Hematopoietic multipotent progenitor cell treated with erythropoietin and hydrocortisone succinate and interleukin-3 and kit ligand, for 4 days (in vitro differentiated cells): Measurements from ENCODE around the gene DTWD2.
"Not testable (repeated sequence)": the region's sequence is repeated elsewhere in the genome, so short reads cannot be mapped to it uniquely, and the experiment has no call there.

ENCODE experiments used
- DNase-seq: peaks from one replicate; pipeline ENCODE4 v3.0.0-alpha.2; 2015

The DTWD2 gene

GRCh38 chr5:118862596-118862995 is 125.8 kb downstream of the DTWD2 start:
- no peak for DNase-seq

DNA sequence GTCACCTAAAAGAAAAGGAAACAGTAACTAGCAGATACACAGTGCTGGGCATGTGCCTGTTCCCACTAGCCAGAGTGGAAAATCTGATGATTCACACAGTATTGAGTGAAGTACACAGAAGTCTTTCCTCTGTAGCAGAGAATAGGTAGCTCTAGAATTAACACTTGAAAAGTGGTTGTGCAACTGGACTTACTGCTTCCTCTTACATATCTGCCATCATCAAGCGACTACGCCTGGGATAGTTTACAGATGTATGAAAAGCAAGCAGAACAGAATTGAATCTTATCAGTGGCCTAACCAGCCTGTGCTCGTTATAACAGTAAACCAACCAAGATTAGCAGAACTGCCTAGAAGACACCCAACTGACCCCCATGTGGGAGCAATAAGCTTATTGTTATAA is 130.6 kb downstream of the DTWD2 start:
- DNase-seq: peak; percentile 95

DNA sequence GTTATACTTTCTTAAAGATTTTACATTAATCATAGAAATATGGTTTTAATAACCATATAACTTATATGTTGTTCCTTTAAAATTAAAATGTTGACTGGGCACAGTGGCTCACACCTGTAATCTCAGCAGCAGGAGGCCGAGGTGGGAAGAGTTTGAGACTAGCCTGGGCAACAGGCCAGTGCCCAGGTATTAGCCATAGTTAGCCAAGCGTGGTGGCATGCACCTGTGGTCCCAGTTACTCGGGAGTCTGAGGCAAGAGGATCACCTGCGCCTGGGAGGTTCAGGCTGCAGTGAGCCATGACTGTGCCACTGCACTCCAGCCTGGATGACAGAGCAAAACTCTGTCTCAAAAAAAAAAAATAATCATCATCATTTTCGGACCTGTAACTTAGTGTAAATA is 133.5 kb downstream of the DTWD2 start:
- no peak for DNase-seq

DNA sequence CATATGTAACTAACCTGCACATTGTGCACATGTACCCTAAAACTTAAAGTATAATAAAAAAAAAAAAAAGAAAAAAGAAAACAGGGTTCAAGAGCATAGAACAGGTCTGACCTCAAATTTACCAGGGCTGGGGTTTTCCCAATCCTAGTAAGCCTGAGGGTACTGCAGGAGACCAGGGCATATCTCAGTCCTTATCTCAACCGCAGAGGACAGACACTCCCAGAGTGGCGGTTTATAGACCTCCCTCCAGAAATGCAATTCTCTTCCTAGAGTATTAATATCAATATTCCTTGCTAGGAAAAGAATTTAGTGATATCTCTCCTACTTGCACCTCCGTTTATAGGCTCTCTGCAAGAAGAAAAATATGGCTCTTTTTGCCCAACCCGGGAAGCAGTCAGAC is 136.6 kb downstream of the DTWD2 start:
- not testable (repeated sequence) for DNase-seq

- not testable (repeated sequence) for DNase-seq
Measured at GRCh38 chr5:118849507-118849906, 138.8 kb downstream of the DTWD2 start.

GRCh38 chr5:118844351-118844750 is 144.0 kb downstream of the DTWD2 start:
- peak; percentile 75 for DNase-seq

DNA sequence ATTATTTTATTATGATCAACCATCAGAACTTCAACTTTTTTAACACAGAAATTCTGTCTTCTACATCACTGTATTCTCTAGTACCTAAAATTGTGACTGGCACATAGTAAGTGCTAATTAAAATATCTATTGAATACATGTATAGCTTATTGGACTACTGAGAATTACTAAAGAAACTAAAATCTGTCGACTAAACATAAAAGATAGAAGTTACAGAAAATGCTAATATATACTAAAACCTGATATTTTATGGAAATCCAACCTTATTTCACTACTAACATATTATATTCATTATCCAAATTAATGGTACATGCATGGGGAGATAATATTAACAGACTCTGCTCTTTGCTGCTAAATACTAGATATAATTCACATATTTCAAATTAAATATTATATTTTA is 153.6 kb downstream of the DTWD2 start:
- DNase-seq: no peak

DNA sequence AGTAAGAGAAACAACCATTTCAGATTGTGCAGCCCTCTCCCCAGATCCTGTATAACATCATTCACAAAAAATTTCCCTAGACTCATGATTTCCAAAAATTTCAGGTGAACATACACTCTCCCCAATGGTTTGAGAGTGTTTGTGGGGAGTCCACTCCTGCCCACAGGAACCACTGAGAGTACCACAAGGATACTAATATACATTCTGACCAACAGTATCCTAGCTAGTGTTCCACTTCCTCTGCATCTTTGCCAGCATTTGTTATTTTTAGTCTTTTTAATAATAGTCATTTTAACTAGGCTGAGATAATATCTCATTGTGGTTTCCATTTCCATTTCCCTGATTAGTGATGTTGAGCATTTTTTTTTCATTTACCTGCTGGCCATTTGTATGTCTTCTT is 155.4 kb downstream of the DTWD2 start:
- no peak for DNase-seq

GRCh38 chr5:118825226-118825625 is 163.1 kb downstream of the DTWD2 start:
- no peak for DNase-seq

- DNase-seq: no peak
Measured at GRCh38 chr5:118818604-118819003, 169.7 kb downstream of the DTWD2 start.

GRCh38 chr5:118808441-118808840 is 179.9 kb downstream of the DTWD2 start:
- no peak for DNase-seq

DNA sequence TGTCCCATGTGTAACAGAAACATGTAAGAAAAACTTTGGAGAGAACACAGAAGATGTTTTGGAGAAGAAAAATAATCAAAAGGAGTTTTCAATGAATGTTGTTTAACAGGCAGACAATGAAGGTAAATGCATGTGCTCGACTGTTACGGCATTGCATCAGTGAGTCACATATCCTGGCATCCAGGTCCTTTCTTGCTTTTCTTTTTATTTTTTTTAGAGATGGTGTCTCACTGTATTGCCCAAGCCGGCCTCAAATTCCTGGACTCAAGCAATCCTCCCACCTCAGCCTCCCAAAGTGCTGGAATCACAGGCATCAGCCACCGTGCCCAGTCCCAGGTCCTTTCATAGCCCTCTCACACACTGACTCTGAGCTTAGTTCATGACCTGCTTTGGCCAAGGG is 181.8 kb downstream of the DTWD2 start:
- DNase-seq: no peak

DNA sequence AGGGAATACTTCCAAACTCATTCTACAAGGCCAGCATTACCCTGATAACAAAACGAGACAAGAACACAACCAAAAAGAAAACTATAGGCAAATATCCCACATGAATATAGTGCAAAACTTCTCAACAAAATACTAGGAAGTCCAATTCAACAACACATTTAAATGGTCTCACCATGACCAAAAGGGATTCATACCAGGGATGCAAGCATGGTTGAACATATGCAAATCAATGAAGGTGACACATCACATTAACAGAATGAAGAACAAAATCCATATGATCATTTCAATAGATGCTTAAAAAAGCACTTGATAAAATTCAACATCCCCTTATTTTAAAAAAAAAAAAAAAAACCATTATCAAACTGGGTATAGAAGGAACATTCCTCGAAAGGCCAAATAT is 186.0 kb downstream of the DTWD2 start:
- DNase-seq: no peak

DNA sequence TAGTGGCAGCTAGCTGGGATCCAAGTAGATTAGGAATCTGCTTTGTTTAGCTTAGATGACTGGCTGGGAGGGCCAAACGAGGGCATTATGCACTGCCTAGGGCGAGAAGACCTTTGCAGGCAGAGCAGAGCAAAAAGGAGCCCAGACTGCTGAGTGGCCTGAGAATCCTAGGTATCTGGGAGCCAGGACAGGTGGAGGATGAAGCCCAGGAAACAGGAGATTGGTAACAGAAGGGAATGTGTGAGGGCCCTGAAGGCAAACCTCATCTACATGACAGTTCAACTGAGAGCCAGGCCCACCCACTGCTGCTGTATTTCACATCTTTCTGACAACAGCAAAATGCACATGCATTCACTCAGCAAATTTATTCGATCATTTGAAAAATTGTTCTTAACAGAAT is 192.3 kb downstream of the DTWD2 start:
- no peak for DNase-seq

DNA sequence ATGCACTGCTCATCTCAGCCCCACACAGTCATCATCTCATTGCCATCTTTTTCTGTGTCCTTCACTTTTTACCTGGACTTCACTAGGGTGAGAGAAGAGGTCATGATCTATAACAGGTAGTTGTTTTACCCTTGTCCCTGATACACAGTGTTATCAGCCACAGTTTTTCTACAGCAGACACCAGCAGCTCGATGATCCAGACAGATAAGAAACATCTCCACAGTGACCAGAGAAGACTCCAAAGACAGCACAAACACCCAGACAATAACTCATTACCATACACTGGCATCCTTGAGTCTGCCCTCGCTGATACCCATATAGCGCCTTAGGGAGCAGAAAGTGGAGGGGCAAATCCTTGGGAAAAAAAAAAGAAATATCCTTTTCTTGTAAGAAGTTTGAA is 194.1 kb downstream of the DTWD2 start:
- peak; percentile 12 for DNase-seq

DNA sequence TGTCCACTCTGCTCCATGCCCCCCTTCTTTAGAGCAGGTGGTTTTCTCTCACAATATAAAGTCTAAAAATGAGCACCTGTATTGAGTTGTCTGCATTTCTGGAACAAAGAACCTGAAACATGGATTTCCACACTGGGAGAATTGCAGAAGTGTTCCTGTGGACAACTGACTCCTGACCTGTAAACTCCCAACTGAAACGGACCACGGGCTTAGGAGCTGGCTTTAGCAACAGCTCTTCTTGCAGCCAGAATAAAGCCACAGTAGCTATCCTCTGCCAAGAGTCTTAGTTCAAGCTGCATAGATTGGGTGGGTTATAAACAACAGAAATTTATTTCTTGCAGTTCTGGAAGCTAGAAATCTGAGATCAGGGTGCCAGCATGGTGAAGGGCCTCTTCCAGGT is 194.7 kb downstream of the DTWD2 start:
- no peak for DNase-seq

- DNase-seq: no peak
Measured at GRCh38 chr5:118793091-118793490, 195.3 kb downstream of the DTWD2 start.

DNA sequence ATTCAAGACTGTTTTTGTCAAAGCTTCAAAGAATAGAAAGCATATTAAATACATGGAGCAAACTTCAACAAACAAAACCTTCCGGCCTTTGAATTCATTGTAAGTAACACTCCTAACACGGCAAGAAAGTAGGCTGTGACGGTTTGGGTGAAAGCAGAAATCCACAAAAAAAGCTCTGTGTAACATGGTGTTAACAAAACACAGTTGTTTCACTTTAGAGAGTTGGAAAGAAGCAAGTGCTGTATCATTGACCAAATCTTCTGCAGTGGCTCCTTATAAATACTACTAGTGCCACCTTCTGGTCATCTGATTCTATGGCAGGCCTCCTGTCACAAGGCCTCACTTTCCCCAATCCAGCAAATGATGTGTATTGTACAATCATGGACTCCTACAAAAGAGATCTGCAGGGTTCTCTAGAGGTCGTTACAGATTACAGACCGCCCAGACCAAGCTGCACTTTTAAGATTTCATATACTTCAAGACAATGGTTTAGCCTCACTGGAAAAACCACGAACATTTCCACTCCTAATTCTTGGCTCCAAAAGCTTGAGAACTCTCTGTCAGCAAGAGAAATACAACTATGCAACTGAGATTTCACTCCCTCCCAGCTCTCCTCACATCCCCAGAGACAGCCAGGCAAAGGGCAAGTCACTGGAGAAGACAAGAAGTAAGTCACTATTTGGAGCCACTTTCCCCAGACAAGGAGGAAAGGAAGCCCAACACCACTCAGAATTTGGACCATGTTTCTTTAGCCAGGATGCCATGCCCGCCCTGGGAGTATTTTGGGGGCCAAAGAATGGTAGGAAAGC is 196.2 kb downstream of the DTWD2 start:
- peak; percentile 91 for DNase-seq

GRCh38 chr5:118789366-118789765 is 199.0 kb downstream of the DTWD2 start:
- peak; percentile 49 for DNase-seq

DNA sequence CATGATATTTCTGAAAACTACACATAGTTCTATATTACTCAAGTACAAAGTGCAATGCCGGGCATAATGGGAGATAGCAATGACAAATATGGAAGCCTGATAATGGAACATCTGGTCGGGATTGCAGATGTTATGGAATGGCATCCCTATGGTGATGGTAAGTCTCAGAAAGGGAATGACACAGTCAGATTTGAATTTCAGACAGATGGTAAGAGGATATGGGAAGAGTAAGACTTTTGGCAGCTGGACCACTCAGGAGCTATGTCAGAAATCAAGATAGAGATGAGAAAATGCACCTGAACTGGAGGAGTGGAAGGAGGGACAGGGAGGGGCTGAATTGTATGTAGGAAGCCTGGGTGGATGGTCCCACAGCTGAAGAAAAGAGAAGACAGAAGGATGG is 200.0 kb downstream of the DTWD2 start:
- no peak for DNase-seq
